T-helper 22 cell (primary cell): Measurements from ENCODE around the gene MKS1.

Source experiments
- DNase-seq: peaks from one replicate; pipeline ENCODE4 v3.0.0-alpha.2; 2020; ENCODE audit warnings: low read depth

MKS1 gene

DNA sequence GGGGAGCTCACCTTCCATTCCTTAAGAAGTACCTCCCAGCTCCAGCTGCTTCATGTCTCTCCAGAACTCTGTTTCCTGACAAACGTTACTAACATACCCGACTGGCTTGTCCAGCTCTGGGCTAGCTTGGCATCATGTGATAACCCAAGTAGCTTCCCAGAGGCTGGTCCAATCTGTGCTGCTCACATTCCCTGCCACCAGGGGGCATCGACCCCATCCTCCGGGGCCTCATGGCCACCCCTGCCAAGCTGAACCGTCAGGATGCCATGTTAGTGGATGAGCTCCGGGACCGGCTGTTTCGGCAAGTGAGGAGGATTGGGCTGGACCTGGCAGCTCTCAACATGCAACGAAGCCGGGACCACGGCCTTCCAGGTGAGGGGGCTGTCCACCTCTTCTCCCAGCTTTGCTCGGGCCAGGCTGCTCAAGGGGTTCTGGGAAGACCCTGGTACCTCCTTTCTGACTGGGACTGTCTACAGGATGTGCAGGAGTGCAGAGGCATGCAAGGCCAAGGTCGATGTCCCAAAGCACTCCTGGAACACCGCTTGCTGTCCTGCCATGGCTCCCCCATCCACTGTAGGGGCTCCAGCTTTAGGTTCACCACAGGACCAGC lies 18.9 kb downstream of the MKS1 start:
- DNase-seq, result no peak

GRCh38 chr17:58196610-58197009 lies 22.4 kb downstream of the MKS1 start:
- no peak for DNase-seq

GRCh38 chr17:58195518-58196123 lies 23.4 kb downstream of the MKS1 start:
- no peak for DNase-seq

DNA sequence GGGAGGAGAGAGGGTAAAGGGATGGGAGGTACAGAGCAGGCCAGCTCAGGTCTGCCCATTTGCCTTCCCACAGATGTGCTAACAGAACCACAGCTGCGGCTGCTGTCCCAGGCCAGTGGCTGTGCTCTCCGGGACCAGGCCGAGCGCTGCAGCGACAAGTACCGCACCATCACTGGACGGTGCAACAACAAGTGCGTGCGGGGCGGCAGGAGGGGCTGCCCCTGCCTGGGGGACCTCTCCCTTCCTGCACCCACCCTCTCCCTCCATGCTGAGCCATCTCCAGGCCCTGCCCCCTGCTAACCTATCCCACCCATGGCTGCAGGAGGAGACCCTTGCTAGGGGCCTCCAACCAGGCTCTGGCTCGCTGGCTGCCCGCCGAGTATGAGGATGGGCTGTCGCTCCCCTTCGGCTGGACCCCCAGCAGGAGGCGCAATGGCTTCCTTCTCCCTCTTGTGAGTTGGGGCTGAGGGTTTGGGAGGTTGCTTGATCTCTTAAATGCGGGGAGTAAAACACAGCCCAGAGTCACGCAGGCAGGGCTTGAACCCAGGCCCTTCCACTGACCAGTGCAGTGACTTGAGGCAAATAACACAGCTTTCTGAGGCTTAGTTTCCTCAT lies 25.3 kb downstream of the MKS1 start:
- no peak for DNase-seq

DNA sequence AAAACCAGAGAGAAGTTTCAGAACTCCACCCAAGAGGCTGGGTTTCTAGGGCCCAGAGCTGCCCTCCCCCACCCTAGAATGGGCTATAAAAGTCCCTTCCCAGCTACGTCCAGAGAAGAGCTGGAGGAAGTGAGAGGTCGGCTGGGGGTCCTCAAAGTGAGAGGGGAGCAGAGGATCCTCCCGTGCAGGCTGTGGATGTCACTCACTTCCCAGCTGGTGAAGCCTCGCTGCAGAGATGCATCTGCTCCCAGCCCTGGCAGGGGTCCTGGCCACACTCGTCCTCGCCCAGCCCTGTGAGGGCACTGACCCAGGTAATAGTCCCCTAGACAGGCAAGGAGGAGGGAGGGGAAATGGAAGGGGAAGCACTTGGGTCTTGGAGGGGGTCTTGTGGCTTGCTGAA lies 26.4 kb downstream of the MKS1 start, which contains the start of gene EPX:
Gene EPX, plus strand, starts transcription at position 115 of the 400 bp plus-strand sequence. Its CDS starts 121 bp downstream, at position 236.
- no peak for DNase-seq

DNA sequence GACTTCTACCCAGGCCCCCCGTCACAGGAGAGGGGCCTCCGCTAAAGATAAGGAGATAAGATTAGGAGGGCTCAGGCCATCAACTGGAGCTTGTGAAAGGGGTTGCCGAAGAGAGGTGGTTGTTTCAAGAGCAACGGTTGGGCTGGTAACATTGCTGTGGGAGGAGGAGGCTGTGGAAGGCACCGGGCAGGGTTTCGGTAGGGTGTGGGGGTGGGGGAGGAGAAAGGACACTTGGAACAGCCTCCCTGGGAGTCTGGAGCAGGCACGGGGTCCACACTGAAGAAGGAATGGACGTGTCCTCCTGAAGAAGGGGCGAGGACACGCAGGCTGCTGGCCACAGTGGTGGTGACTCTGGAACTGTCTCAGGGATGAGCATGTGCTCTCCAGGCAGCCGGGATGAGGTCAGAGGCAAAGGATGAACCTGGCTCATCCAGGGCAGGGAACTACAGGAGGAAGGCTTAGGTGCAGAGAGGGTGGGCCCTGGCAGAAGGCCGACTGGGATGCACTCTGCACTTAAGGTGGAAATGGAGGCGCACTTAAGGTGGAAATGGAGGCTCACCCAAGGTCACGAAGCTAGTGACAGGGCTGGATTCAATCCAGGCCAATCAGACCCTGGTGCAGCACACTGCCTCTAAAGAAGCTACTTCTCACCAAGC lies 27.7 kb downstream of the MKS1 start:
- no peak for DNase-seq

DNA sequence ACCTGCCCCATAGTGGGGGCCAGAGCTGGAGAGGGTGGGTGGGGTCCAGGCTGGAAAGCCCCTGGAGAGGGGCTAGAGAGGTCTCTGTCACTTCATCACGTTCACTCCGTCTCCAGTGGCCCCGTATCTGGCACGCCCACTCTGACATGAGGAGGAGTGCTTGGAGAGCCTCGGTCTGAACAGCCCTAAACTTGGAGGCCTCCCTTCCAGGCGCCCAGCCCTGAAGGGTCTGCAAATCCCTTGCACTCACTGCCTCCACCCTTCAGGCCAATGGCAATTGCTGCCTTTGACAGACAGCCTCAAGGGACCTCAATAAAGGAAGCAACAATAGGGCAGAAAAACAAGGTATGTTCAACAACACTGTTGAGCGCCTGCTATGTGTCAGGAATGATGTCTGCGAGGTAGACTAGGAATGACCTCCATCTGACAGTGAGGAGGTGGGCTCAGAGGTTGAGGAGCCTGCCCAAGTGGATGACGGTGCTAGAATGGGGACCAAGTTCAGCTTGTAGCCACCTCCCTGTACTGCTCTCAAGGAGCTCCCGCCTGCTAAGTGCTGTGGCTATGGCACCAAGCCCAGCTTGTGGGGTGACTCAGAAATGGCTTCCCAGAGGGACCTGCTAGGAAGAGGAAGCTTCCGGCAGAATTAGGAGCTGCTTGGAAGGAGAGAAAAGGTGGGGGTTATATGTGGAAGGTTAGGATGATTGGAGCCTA lies 29.5 kb downstream of the MKS1 start:
- no peak for DNase-seq

DNA sequence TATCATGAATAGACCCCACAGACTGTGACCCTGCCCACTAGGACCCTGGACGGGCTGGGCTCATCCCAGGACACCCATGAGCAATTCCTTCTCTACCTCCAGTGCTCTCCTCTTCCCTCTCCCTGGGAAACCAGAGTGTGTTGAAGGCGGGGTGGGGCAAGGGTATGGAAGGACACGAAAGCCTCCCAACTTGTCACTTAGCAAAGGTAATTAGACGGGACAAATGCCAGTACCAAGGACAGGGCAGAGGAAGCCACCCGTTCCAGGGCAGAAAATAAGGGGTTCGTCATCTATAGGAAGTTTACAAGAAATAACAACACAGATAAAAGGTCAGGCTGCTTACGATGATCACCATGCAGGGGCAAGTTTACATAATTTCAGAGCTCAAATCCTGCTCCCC lies 31.4 kb downstream of the MKS1 start:
- DNase-seq, result no peak

- no peak for DNase-seq
Measured at GRCh38 chr17:58187063-58187462, 32.0 kb downstream of the MKS1 start.

- DNase-seq, result no peak
Measured at GRCh38 chr17:58186591-58186990, 32.5 kb downstream of the MKS1 start.

GRCh38 chr17:58184986-58185761 lies 33.9 kb downstream of the MKS1 start:
- no peak for DNase-seq

DNA sequence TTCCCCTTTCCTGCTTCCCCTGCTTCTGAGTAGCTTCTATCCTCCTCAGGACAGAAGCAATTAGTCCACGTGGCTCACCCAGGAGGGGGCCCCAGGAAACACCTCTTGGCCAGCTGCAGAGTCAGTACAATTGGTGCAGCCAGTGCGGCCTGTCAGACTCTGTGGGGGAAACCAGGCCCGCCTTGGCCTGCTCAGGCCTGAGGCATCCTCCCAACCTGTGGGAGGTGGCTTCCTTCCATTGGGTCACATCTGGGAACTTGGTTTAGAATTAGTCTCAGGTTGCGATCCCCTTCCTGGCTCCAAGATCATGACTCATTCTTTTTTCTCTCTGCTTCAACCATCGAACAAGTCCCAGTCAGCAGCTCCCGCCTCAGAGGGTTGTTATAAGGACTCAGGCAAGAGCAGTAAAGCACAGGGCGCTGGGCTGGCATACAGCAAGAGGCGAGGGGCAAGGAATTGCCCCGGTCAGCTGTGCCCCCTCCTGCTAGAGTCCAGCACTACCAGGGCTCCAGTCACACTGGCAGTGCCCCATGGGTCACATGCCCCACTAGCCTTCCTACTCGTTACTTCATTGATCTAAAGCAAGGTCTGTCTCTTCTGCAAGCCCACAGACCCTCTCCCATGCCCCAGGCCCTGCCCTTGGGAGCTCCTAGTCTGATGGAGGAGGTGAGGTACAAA lies 34.6 kb downstream of the MKS1 start:
- DNase-seq, result no peak

GRCh38 chr17:58183514-58183913 lies 35.5 kb downstream of the MKS1 start:
- no peak for DNase-seq

DNA sequence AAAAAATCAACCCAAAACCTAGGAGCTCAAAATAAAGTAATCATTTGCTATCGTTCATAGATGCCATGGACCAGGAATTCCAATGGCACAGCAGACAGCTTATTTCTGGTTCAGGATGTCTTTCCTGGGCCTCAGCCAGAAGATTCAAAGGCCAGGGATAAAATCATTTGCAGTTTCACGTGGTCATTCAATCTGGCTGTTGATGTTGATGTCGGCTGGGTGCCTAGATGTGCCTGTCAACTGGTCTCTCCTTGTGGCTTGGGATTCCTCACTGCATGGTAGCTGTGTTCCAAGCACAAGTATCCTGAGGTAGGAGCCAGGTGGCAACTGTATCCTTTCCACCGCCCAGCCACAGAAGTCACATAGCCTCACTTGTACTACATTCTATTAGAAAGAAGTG lies 37.3 kb downstream of the MKS1 start:
- DNase-seq, result no peak

DNA sequence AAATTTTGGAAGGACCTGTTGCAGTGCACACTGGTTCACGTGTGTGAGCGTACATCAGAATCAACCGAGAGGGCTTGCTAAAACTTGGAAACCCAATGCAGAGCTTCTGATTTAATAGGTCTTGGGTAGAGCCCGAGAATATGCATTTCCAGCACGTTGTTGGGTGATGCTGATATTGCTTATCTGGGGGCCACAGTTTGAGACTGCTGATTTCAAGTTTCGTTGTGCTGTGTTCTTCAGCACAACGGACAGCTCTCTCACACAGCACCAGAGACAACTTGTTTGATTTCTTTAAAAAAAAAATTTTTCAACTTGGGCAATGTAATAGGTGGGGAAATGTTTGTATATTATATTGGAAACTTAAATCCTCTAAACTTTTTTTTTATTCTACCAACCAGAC lies 42.9 kb downstream of the MKS1 start:
- no peak for DNase-seq

GRCh38 chr17:58174871-58175270 lies 44.2 kb downstream of the MKS1 start:
- no peak for DNase-seq

- no peak for DNase-seq
Measured at GRCh38 chr17:58172369-58173071, 46.5 kb downstream of the MKS1 start.

DNA sequence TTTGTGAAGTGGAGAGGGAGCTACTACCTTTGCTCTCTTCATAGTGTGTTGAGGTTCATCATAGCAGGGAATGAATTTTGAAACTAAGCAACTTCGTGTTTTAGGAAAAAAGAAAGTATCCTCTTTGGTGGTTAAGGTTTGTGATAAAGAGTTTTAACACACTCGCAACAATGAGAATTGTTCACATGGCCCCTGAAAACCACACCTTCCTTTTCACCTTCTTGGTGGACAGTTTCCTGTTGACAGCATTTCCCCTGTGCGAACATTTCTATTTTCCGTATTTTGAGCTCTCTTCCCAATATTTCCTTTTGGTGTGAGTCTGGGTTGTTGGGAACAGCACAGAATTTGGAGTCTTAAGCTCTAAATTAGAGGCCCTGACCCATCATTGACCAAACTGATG lies 48.4 kb downstream of the MKS1 start:
- no peak for DNase-seq

GRCh38 chr17:58166682-58167081 lies 52.4 kb downstream of the MKS1 start, which contains the start of gene OR4D2:
Gene OR4D2, plus strand, starts transcription at chr17:58166982. Its CDS starts 2,674 bp downstream, at chr17:58169656.
- DNase-seq, result no peak

GRCh38 chr17:58165981-58166380 lies 53.1 kb downstream of the MKS1 start:
- DNase-seq, result no peak
